ENCODE results near the gene LENEP.

DNA sequence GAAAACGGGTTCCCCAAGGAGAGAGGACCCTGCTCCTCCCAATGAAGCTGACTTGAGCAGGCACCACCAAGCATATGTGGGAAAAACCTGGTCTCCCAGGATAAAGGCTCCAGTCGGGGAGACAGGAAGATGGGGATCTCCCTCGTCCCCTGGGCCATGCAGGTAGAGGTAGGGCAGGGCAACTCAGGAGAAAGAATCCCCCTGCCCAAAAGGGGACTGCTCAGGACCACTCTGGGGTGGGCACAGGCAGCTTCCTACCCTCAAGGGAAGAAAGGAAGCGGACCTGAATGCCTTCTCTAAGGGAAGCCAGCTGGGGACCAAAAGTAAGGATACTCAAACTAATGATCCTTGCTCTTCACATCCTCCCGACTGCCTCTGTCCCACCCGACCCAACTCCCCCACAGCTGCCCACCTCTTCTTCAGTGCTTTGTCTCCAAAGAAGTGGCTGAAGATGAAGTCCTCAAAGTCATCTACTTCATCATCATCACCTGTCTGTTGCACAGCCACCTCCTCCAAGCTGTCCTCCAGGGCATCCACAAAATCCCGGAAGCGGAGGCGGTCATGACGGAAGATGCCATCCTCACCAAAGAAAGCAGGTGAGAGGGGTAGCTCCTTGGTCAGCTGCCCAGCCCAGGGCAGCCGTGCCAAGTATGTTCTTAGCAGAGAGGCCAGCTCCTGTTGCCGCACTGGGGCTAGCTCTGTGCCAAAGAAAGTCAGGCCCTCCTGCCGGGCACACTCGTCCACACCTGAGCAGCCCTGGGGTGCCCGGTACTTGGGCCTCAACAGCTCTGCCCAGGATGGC lies 48.0 kb upstream of the LENEP start:
- TF ChIP-seq, protein P1, sequence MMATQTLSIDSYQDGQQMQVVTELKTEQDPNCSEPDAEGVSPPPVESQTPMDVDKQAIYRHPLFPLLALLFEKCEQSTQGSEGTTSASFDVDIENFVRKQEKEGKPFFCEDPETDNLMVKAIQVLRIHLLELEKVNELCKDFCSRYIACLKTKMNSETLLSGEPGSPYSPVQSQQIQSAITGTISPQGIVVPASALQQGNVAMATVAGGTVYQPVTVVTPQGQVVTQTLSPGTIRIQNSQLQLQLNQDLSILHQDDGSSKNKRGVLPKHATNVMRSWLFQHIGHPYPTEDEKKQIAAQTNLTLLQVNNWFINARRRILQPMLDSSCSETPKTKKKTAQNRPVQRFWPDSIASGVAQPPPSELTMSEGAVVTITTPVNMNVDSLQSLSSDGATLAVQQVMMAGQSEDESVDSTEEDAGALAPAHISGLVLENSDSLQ (IDR thresholded peaks at IDR 0.05), result no peak
- TF ChIP-seq SP1 (IDR thresholded peaks at IDR 0.05) (no peak), HDGF (IDR thresholded peaks at IDR 0.05; ENCODE audit: borderline replicate concordance) (no peak), NFRKB (IDR thresholded peaks at IDR 0.05) (no peak), FOXA1 (IDR thresholded peaks at IDR 0.05) (no peak), CTBP1 (IDR thresholded peaks at IDR 0.05; ENCODE audit: borderline replicate concordance) (no peak), LEF1 (IDR thresholded peaks at IDR 0.05; ENCODE audit: borderline replicate concordance) (no peak), FOXK2 (IDR thresholded peaks at IDR 0.05) (no peak), TARDBP (IDR thresholded peaks at IDR 0.05) (no peak), FOXM1 (IDR thresholded peaks at IDR 0.05; ENCODE audit: borderline replicate concordance) (no peak), BHLHE40 (IDR thresholded peaks at IDR 0.05; ENCODE audit: borderline replicate concordance) (no peak), ARNT (IDR thresholded peaks at IDR 0.05) (no peak), SUZ12 (IDR thresholded peaks at IDR 0.05) (no peak)

All from HEK293T (cell line).